Epidermal melanocyte (primary cell): ENCODE measurements around the gene GNL3.
"Not testable (repeated sequence)": the region's sequence is repeated elsewhere in the genome, so short reads cannot be mapped to it uniquely, and the experiment has no call there.

Source experiments
- DNase-seq: peaks from one replicate; pipeline ENCODE4 v3.0.0; 2011; ENCODE audit warnings: low spot score; ENCODE audit not compliant: insufficient read length

GNL3 gene

DNA sequence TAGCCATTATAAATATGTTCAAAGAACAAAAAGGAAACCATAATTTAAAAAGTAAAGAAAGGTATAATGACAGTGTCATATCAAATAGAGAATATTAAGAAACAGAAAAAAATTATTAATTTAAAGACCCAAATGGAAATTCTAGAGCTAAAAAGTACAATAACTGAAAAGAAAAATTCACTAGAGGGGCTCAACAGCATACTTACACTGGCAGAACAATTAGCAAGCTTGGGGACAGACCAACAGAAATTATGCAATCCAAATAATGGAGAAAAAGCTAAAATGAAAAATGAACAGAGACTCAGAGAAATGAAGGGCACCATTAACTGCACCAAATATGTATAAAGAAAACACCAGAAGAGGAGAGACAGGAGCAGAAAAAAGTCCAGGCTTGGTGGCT is 33.8 kb downstream of the GNL3 start:
- DNase-seq = no peak

DNA sequence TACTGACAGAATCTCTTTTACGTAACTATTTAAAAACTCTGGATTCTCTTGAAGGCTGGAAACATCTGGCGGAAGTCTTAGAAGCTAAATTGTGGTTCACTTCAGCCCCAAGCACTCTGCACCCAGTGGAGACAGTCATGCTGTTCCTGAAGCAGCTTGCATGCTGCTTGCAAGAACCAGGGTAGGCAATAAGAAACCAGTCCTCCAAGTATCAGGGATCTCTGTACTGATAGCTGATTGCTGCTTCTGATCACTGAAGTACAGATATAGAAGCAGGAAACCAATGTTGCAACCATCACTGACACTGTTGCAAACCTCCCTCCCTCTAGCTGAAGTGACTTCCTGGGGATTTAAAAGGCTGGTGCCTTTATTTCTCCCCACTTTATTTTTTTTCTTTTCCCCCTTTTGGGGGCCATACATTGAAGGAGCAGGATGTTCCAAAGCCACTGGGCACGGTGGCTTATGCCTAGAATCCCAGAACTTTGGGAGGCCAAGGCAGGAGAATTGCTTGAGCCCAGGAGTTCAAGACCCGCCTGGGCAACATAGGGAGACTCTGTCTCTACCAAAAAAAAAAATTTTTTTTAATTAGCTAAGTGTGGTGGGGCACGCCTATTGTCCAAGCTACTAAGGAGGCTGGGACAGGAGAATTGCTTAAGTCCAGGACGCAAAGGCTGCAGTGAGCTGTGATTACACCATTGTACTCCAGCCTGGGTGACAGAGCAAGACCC is 35.3 kb downstream of the GNL3 start:
- no peak for DNase-seq

- no peak for DNase-seq
Measured at GRCh38 chr3:52721730-52722008, 35.8 kb downstream of the GNL3 start.

DNA sequence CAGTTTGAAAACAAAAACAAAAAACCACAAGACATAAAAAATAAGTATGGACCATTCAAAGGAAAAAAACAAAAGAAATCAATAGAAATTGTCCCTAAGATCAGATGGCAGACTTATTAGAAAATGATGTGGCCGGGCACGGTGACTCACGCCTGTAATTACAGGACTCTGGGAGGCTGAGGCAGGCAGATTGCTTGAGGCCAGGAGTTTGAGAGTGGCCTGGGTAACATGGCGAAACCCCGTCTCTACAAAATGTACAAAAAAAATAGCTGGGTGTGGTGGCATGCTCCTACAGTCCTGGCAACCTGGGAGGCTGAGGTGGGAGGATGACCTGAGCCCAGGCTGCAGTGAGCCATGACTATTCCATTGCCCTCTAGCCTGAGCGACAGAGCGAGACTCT is 36.7 kb downstream of the GNL3 start:
- no peak for DNase-seq

GRCh38 chr3:52723935-52724334 is 38.1 kb downstream of the GNL3 start:
- no peak for DNase-seq

DNA sequence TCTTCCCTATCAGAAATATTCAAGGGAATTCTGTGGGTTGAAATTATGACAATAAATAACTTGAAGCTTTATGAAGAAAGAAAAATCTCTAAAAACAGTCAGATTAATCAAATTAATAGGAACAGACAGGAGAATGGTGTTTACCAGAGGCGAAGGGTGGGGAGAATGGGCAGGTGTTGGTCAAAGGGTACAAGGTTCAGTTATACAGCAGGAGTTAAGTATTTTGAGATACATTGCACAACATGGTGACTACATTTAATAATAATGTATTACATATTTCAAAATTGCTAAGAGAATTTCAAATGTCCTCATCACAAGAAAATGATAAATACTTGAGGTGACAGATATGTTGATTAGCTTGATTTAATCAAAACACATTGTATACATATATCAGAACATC is 38.7 kb downstream of the GNL3 start:
- no peak for DNase-seq

GRCh38 chr3:52728753-52729152 is 42.9 kb downstream of the GNL3 start:
- DNase-seq = not testable (repeated sequence)

DNA sequence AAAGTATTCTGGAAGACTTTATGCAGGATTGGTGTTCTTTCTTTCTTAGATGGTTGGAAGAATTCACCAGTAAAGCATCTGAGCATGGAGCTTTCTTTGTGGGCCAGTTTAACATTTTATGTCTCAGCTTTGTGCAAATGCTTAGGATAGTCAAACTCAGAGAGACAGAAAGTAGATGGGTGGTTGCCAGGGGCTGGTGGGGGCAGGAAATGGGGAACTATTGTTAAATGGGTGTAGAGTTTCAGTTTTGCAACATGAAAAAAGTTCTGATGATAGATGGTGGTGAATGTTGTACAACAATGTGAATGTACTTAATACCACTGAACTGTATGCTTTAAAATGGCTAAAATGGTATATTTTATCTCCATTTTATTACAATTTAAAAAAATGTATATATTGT is 44.8 kb downstream of the GNL3 start:
- DNase-seq = no peak

GRCh38 chr3:52731590-52731989 is 45.8 kb downstream of the GNL3 start:
- no peak for DNase-seq

GRCh38 chr3:52733256-52733891 is 47.5 kb downstream of the GNL3 start:
- no peak for DNase-seq

- DNase-seq = no peak
Measured at GRCh38 chr3:52739730-52740129, 53.9 kb downstream of the GNL3 start.

DNA sequence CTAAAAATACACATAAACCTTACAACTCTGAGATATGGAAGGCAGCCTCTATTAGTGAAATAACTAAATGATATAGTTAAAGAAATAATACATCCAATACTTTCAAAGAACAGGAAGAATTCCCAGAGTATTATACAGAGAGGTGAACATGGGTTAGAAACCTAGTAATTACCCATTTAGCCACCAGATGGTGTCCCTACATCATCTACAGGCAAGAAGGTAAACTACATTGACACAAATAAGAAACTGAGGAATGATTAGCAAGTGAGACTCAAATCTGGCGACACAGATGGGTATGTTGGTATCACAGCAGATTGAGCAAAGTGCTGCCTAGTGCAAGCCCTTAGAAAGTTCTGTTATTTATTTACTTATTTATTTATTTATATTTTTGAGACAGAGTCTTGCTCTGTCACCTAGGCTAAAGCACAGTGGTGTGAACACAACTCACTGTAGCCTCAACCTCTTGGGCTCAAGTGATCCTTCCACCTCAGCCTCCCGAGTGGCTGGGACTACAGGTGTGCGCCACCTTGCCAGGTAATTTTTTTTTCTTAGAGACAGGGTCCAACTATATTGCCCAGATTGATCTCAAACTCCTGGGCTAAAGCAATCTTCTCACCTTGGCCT is 56.7 kb downstream of the GNL3 start:
- DNase-seq = peak; percentile 21

DNA sequence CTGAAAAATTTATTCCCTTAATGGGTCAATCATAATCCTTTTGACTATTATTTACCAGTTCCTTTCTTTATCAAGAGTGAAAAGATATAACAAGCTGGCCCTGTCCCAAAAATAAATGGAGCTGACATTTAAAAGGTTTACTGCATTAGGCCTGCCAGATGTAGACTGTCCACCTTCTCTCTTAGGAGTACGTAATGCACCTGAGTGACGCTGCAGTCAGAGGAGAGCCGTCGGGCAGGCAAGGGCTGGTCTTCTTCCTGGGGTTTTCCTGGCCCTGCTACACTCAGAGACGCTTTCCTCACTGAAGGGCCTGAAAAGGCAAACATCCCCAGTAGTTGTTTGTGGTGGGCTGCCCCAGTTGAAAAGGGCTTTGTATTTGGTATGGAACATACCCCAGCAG is 57.3 kb downstream of the GNL3 start:
- no peak for DNase-seq

GRCh38 chr3:52743721-52744120 is 57.9 kb downstream of the GNL3 start:
- DNase-seq = no peak
